H9 (cell line): ENCODE data around the gene CAMTA1. TPM values are rescaled to one million over a fixed set of nuclear protein-coding genes. Genes with fewer than 3 reads are reported as not detected.

Experiments
- DNase-seq: peaks from one replicate; pipeline ENCODE4 v3.0.0-alpha.2; 2017
- H2AFZ ChIP-seq: one replicate; pipeline ENCODE4 v1.6.1; 2013; ENCODE audit warnings: mild to moderate bottlenecking, low read length, control low read depth, moderate library complexity
- H2AK5ac ChIP-seq: 2 replicates; pipeline ENCODE4 v1.6.1; 2013; ENCODE audit warnings: low read length, control low read depth, mixed read lengths; ENCODE audit not compliant: insufficient read length
- H2BK120ac ChIP-seq: one replicate; pipeline ENCODE4 v1.6.1; 2013; ENCODE audit warnings: low read depth, mild to moderate bottlenecking, low read length, control low read depth, inconsistent platforms; ENCODE audit not compliant: poor library complexity, severe bottlenecking
- H2BK12ac ChIP-seq: 2 replicates; pipeline ENCODE4 v1.6.1; 2013; ENCODE audit warnings: low read length, control low read depth, mixed read lengths, low read depth; ENCODE audit not compliant: insufficient read length
- H2BK15ac ChIP-seq: 2 replicates; pipeline ENCODE4 v1.6.1; 2013; ENCODE audit warnings: low read depth, low read length, control low read depth
- H2BK20ac ChIP-seq: one replicate; pipeline ENCODE4 v1.6.1; 2013; ENCODE audit warnings: low read depth, mild to moderate bottlenecking, low read length, control low read depth, inconsistent platforms; ENCODE audit not compliant: poor library complexity, severe bottlenecking
- H2BK5ac ChIP-seq: 2 replicates; pipeline ENCODE4 v1.6.1; 2013; ENCODE audit warnings: low read length, control low read depth, mixed read lengths; ENCODE audit not compliant: insufficient read length
- H3K14ac ChIP-seq: 2 replicates; pipeline ENCODE4 v1.6.1; 2013; ENCODE audit warnings: low read length, control low read depth; ENCODE audit not compliant: insufficient read depth
- H3K18ac ChIP-seq: 2 replicates; pipeline ENCODE4 v1.6.1; 2013; ENCODE audit warnings: low read depth, mild to moderate bottlenecking, mixed read lengths, low read length, control low read depth; ENCODE audit not compliant: insufficient read length
- H3K23ac ChIP-seq: 2 replicates; pipeline ENCODE4 v1.6.1; 2013; ENCODE audit warnings: low read length, control low read depth, mixed read lengths, low read depth; ENCODE audit not compliant: insufficient read length
- H3K23me2 ChIP-seq: 2 replicates; pipeline ENCODE4 v1.6.1; 2013; ENCODE audit warnings: low read depth, mild to moderate bottlenecking, mixed read lengths, low read length, control low read depth; ENCODE audit not compliant: insufficient read length, poor library complexity, severe bottlenecking
- H3K27ac ChIP-seq: 2 replicates; pipeline ENCODE4 v1.5.1; 2013; ENCODE audit warnings: low read length, control low read depth, mixed read lengths, low read depth; ENCODE audit not compliant: insufficient read length
- H3K27me3 ChIP-seq: 2 replicates; pipeline ENCODE4 v1.6.1; 2013; ENCODE audit warnings: low read length, control low read depth, inconsistent platforms; ENCODE audit not compliant: insufficient read depth
- H3K4ac ChIP-seq: 2 replicates; pipeline ENCODE4 v1.6.1; 2013; ENCODE audit warnings: low read depth, mild to moderate bottlenecking, control low read depth, inconsistent platforms, low read length, moderate library complexity
- H3K4me1 ChIP-seq: 2 replicates; pipeline ENCODE4 v1.6.1; 2013; ENCODE audit warnings: low read length, control low read depth, inconsistent platforms; ENCODE audit not compliant: insufficient read depth
- H3K4me2 ChIP-seq: 2 replicates; pipeline ENCODE4 v1.6.1; 2013; ENCODE audit warnings: low read length, control low read depth, mixed read lengths; ENCODE audit not compliant: insufficient read length, insufficient read depth
- H3K56ac ChIP-seq: 2 replicates; pipeline ENCODE4 v1.6.1; 2013; ENCODE audit warnings: low read depth, mild to moderate bottlenecking, mixed read lengths, low read length, control low read depth; ENCODE audit not compliant: insufficient read length
- H3K79me1 ChIP-seq: 2 replicates; pipeline ENCODE4 v1.6.1; 2013; ENCODE audit warnings: low read depth, mild to moderate bottlenecking, moderate library complexity, low read length, control low read depth, inconsistent platforms; ENCODE audit not compliant: insufficient read depth, poor library complexity, severe bottlenecking
- H3K79me2 ChIP-seq: 2 replicates; pipeline ENCODE4 v1.6.1; 2013; ENCODE audit warnings: low read length, control low read depth, inconsistent platforms; ENCODE audit not compliant: insufficient read depth
- H3K9ac ChIP-seq: 2 replicates; pipeline ENCODE4 v1.6.1; 2013; ENCODE audit warnings: low read length, control low read depth, mixed read lengths; ENCODE audit not compliant: insufficient read length; ENCODE audit errors: extremely low read depth
- H3K9me3 ChIP-seq: one replicate; pipeline ENCODE4 v1.6.1; 2013; ENCODE audit warnings: low read depth, low read length, inconsistent platforms; ENCODE audit not compliant: control insufficient read depth
- H3T11ph ChIP-seq: one replicate; pipeline ENCODE4 v1.6.1; 2013; ENCODE audit warnings: mild to moderate bottlenecking, low read length, control low read depth, inconsistent platforms
- H4K20me1 ChIP-seq: one replicate; pipeline ENCODE4 v1.6.1; 2013; ENCODE audit not compliant: control insufficient read depth, insufficient read length, insufficient read depth
- H4K5ac ChIP-seq: 2 replicates; pipeline ENCODE4 v1.6.1; 2013; ENCODE audit warnings: low read depth, mild to moderate bottlenecking, mixed read lengths, low read length, control low read depth; ENCODE audit not compliant: insufficient read length
- H4K8ac ChIP-seq: replicated peaks from 2 replicates; pipeline ENCODE4 v1.6.1; 2013; ENCODE audit warnings: low read length, control low read depth, mixed read lengths, low read depth; ENCODE audit not compliant: insufficient read length
- H4K91ac ChIP-seq: 2 replicates; pipeline ENCODE4 v1.6.1; 2013; ENCODE audit warnings: low read depth, mild to moderate bottlenecking, moderate library complexity, mixed read lengths, low read length, control low read depth; ENCODE audit not compliant: insufficient read length
- H3K27ac Mint-ChIP-seq, 3 experiments: 2 replicates in 2 of 3; 3 replicates in 1 of 3; pipeline ENCODE4 v1.8.0; 2020 to 2021; ENCODE audit warnings: mixed read lengths in 3 of 3, mild to moderate bottlenecking in 1 of 3, moderate library complexity in 1 of 3
- H3K27me3 Mint-ChIP-seq: 2 replicates; pipeline ENCODE4 v1.8.0; 2021; ENCODE audit warnings: low read depth, mild to moderate bottlenecking, moderate library complexity, mixed read lengths
- H3K36me3 Mint-ChIP-seq, 3 experiments: 2 replicates in 2 of 3; 3 replicates in 1 of 3; pipeline ENCODE4 v1.8.0; 2020 to 2021; ENCODE audit warnings: low read depth in 3 of 3, mixed read lengths in 3 of 3; ENCODE audit not compliant: insufficient read depth in 1 of 3
- H3K4me1 Mint-ChIP-seq, 2 experiments: 2 replicates each; pipeline ENCODE4 v1.8.0; 2020; ENCODE audit warnings: mixed read lengths in 2 of 2
- H3K4me3 Mint-ChIP-seq, 2 experiments: 2 replicates in 1 of 2; 3 replicates in 1 of 2; pipeline ENCODE4 v1.8.0; 2020 to 2021; ENCODE audit warnings: mild to moderate bottlenecking in 2 of 2, mixed read lengths in 2 of 2, moderate library complexity in 1 of 2
- H3K9me3 Mint-ChIP-seq, 2 experiments: 2 replicates in 1 of 2; 3 replicates in 1 of 2; pipeline ENCODE4 v1.8.0; 2020; ENCODE audit warnings: mild to moderate bottlenecking in 2 of 2, mixed read lengths in 2 of 2, moderate library complexity in 1 of 2
- WGBS: extraction: QIAGEN DNeasy Blood & Tissue Kit; methylation state at CpG from one replicate; pipeline ENCODE4 v1.1.7; 2013; ENCODE audit warnings: missing lambda C conversion rate, low lambda C conversion rate, mixed read lengths; ENCODE audit not compliant: insufficient read length; ENCODE audit errors: extremely low coverage; 5-methylcytosine and 5-hydroxymethylcytosine counted together
- total RNA-seq: library from RNA; stranded (reverse); gene quantifications from 2 replicates; pipeline ENCODE4 v1.2.1, GENCODE V29; 2021
- TF ChIP-seq, protein P1 (sequence below): fragments of 200-600 bp; sonication (generic); conservative IDR thresholded peaks from 3 replicates; pipeline ENCODE4 v1.8.0; 2021; ENCODE audit warnings: antibody characterized with exemption, mild to moderate bottlenecking

CAMTA1 gene
- total RNA-seq, 1 experiment from 2014 or later: 115 TPM

DNA sequence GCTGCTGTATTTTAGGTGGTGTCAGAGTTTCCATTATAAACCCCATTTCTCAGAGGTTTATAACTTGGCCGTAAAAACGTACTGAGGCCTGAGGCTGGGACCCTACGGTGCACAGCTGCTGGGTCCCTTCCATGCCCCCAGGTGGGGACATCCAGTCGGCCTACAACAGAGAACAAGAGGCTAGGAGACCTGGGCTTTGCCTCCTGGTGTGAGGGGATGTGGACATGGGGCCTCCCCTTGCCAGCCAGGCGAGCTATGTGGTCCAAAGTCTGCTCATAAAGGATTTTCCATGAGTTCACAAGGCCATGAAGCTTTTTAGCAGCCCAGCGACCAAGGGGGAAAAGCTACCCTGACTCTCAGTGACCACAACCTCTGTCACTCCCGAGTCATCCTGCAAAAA lies 724.3 kb downstream of the CAMTA1 start:
- Mint-ChIP-seq H3K4me1 (peaks cover 8 to 9% of the 10 kb centered on the region in 2 experiments), H3K27me3 (peaks cover 2% of the 10 kb centered on the region; the same call in 1 of the 2 replicates), H3K27ac (no peak overlapping the region), H3K4me3 (no peak overlapping the region), H3K36me3 (no peaks in the 10 kb centered on the region), H3K9me3 (no peaks in the 10 kb centered on the region)
- Histone ChIP-seq H3K79me1 (no peaks in the 10 kb centered on the region), H4K91ac (no peak overlapping the region), H2BK15ac (no peak overlapping the region), H3K4me1 (no peaks in the 10 kb centered on the region), H3K27ac (no peak overlapping the region), H3K18ac (no peak overlapping the region), H3K27me3 (no peaks in the 10 kb centered on the region), H3K4me2 (no peak overlapping the region), H3K14ac (no peak overlapping the region), H4K8ac (no peak overlapping the region), H3K9ac (no peak overlapping the region), H3K23me2 (no peaks in the 10 kb centered on the region), H3K56ac (no peak overlapping the region), H2BK5ac (no peak overlapping the region), H2AFZ (no peak overlapping the region), H3K4ac (no peak overlapping the region), H4K20me1 (no peaks in the 10 kb centered on the region), H2AK5ac (no peak overlapping the region), H4K5ac (no peak overlapping the region), H3K79me2 (no peaks in the 10 kb centered on the region), H3K23ac (no peak overlapping the region), H2BK120ac (no peak overlapping the region), H2BK12ac (no peak overlapping the region), H3T11ph (no peak overlapping the region), H3K9me3 (no peaks in the 10 kb centered on the region), H2BK20ac (no peak overlapping the region)
- TF ChIP-seq, protein P1, sequence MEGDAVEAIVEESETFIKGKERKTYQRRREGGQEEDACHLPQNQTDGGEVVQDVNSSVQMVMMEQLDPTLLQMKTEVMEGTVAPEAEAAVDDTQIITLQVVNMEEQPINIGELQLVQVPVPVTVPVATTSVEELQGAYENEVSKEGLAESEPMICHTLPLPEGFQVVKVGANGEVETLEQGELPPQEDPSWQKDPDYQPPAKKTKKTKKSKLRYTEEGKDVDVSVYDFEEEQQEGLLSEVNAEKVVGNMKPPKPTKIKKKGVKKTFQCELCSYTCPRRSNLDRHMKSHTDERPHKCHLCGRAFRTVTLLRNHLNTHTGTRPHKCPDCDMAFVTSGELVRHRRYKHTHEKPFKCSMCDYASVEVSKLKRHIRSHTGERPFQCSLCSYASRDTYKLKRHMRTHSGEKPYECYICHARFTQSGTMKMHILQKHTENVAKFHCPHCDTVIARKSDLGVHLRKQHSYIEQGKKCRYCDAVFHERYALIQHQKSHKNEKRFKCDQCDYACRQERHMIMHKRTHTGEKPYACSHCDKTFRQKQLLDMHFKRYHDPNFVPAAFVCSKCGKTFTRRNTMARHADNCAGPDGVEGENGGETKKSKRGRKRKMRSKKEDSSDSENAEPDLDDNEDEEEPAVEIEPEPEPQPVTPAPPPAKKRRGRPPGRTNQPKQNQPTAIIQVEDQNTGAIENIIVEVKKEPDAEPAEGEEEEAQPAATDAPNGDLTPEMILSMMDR: no peak
- no peak for DNase-seq
- WGBS: no CpG with 5 or more reads among the region's 7 CpGs
